ENCODE data around the gene SBK1.

Gene SBK1

GRCh38 chr16:28263305-28263704, 29.0 kb upstream of the SBK1 start:
- no peak for TF ChIP-seq POLR2AphosphoS5 (IDR thresholded peaks at IDR 0.05; ENCODE audit: low read depth, low read length)
- TF ChIP-seq, protein P1, sequence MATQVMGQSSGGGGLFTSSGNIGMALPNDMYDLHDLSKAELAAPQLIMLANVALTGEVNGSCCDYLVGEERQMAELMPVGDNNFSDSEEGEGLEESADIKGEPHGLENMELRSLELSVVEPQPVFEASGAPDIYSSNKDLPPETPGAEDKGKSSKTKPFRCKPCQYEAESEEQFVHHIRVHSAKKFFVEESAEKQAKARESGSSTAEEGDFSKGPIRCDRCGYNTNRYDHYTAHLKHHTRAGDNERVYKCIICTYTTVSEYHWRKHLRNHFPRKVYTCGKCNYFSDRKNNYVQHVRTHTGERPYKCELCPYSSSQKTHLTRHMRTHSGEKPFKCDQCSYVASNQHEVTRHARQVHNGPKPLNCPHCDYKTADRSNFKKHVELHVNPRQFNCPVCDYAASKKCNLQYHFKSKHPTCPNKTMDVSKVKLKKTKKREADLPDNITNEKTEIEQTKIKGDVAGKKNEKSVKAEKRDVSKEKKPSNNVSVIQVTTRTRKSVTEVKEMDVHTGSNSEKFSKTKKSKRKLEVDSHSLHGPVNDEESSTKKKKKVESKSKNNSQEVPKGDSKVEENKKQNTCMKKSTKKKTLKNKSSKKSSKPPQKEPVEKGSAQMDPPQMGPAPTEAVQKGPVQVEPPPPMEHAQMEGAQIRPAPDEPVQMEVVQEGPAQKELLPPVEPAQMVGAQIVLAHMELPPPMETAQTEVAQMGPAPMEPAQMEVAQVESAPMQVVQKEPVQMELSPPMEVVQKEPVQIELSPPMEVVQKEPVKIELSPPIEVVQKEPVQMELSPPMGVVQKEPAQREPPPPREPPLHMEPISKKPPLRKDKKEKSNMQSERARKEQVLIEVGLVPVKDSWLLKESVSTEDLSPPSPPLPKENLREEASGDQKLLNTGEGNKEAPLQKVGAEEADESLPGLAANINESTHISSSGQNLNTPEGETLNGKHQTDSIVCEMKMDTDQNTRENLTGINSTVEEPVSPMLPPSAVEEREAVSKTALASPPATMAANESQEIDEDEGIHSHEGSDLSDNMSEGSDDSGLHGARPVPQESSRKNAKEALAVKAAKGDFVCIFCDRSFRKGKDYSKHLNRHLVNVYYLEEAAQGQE (IDR thresholded peaks at IDR 0.05; ENCODE audit: insufficient read depth in 1 of 2, low read depth in 2 of 2, low read length in 2 of 2): no peak
- TF ChIP-seq FOXP2 (optimal IDR thresholded peaks at IDR 0.05; ENCODE audit: borderline replicate concordance, extremely low read depth, extremely low read length, insufficient read depth): no peak
- TF ChIP-seq SIN3A (IDR thresholded peaks at IDR 0.05; ENCODE audit: borderline replicate concordance, insufficient read depth, low read length): no peak
- no peak for TF ChIP-seq TAF1 (IDR thresholded peaks at IDR 0.05; ENCODE audit: borderline replicate concordance, insufficient read depth, low read length)

DNA sequence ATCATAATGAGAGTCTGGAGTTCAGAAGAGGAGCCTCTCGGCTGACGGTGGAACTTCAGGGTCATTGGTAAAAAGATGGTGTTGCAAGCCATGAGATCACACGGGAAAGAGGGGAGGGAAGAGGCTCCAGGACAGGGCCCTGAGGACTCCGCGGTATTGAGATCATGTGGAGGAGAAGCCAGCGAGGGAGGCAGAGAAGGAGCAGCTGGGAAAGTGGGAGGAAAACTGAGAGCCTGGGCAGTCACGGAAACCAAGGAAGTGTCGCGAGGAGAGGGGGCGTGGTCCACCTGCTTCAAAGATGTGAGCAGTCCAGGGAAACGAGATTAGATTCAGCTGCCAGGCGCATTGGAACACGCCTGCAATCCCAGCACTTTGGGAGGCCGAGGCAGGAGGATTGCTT, 27.7 kb upstream of the SBK1 start:
- TF ChIP-seq, protein P1 (IDR thresholded peaks at IDR 0.05; ENCODE audit: insufficient read depth in 1 of 2, low read depth in 2 of 2, low read length in 2 of 2): no peak
- TF ChIP-seq SIN3A (IDR thresholded peaks at IDR 0.05; ENCODE audit: borderline replicate concordance, insufficient read depth, low read length) (no peak), TAF1 (IDR thresholded peaks at IDR 0.05; ENCODE audit: borderline replicate concordance, insufficient read depth, low read length) (no peak), FOXP2 (optimal IDR thresholded peaks at IDR 0.05; ENCODE audit: borderline replicate concordance, extremely low read depth, extremely low read length, insufficient read depth) (no peak), POLR2AphosphoS5 (IDR thresholded peaks at IDR 0.05; ENCODE audit: low read depth, low read length) (no peak)

- TF ChIP-seq, protein P1 (IDR thresholded peaks at IDR 0.05; ENCODE audit: insufficient read depth in 1 of 2, low read depth in 2 of 2, low read length in 2 of 2): no peak
- TF ChIP-seq SIN3A (IDR thresholded peaks at IDR 0.05; ENCODE audit: borderline replicate concordance, insufficient read depth, low read length) (no peak), POLR2AphosphoS5 (IDR thresholded peaks at IDR 0.05; ENCODE audit: low read depth, low read length) (no peak), FOXP2 (optimal IDR thresholded peaks at IDR 0.05; ENCODE audit: borderline replicate concordance, extremely low read depth, extremely low read length, insufficient read depth) (no peak), TAF1 (IDR thresholded peaks at IDR 0.05; ENCODE audit: borderline replicate concordance, insufficient read depth, low read length) (no peak)
Measured at GRCh38 chr16:28265822-28266221, 26.5 kb upstream of the SBK1 start.

GRCh38 chr16:28267356-28267755, 25.0 kb upstream of the SBK1 start:
- TF ChIP-seq SIN3A (IDR thresholded peaks at IDR 0.05; ENCODE audit: borderline replicate concordance, insufficient read depth, low read length): no peak
- TF ChIP-seq POLR2AphosphoS5 (IDR thresholded peaks at IDR 0.05; ENCODE audit: low read depth, low read length): no peak
- TF ChIP-seq FOXP2 (optimal IDR thresholded peaks at IDR 0.05; ENCODE audit: borderline replicate concordance, extremely low read depth, extremely low read length, insufficient read depth): no peak
- TF ChIP-seq TAF1 (IDR thresholded peaks at IDR 0.05; ENCODE audit: borderline replicate concordance, insufficient read depth, low read length): no peak
- TF ChIP-seq, protein P1 (IDR thresholded peaks at IDR 0.05; ENCODE audit: insufficient read depth in 1 of 2, low read depth in 2 of 2, low read length in 2 of 2): no peak

GRCh38 chr16:28273511-28273910, 18.8 kb upstream of the SBK1 start:
- no peak for TF ChIP-seq FOXP2 (optimal IDR thresholded peaks at IDR 0.05; ENCODE audit: borderline replicate concordance, extremely low read depth, extremely low read length, insufficient read depth)
- TF ChIP-seq, protein P1 (IDR thresholded peaks at IDR 0.05; ENCODE audit: insufficient read depth in 1 of 2, low read depth in 2 of 2, low read length in 2 of 2): no peak
- TF ChIP-seq TAF1 (IDR thresholded peaks at IDR 0.05; ENCODE audit: borderline replicate concordance, insufficient read depth, low read length): no peak
- TF ChIP-seq POLR2AphosphoS5 (IDR thresholded peaks at IDR 0.05; ENCODE audit: low read depth, low read length): no peak
- TF ChIP-seq SIN3A (IDR thresholded peaks at IDR 0.05; ENCODE audit: borderline replicate concordance, insufficient read depth, low read length): no peak

Data from PFSK-1 (cell line).